Calu3 (cell line): Measurements from ENCODE around the gene CAMK1G. TPM values are rescaled to one million over a fixed set of nuclear protein-coding genes. Genes with fewer than 3 reads are reported as not detected.

ENCODE experiments used
- BruUV-seq: library from RNA; stranded (reverse); fragments of 400-500 nt; replicated peaks from 2 replicates; lab custom pipeline; 2021; lab: Mats Ljungman, UMichigan
- CTCF ChIA-PET: fragments of 300-600 bp; sonication (Branson Sonifier 250); formaldehyde crosslinking; loops from one replicate; lab custom pipeline; 2022; ENCODE audit warnings: antibody characterized with exemption; lab: Charles Lee
- DNase-seq: peaks from one replicate; pipeline ENCODE4 v3.0.0; 2022
- H3K27ac Mint-ChIP-seq: one replicate; pipeline ENCODE4 v1.8.0; 2022; ENCODE audit warnings: mixed read lengths; ENCODE audit not compliant: unreplicated experiment
- H3K27me3 Mint-ChIP-seq: one replicate; pipeline ENCODE4 v1.8.0; 2022; ENCODE audit warnings: mixed read lengths; ENCODE audit not compliant: unreplicated experiment
- H3K36me3 Mint-ChIP-seq: one replicate; pipeline ENCODE4 v1.8.0; 2022; ENCODE audit warnings: mild to moderate bottlenecking, moderate library complexity, mixed read lengths; ENCODE audit not compliant: insufficient read depth, unreplicated experiment
- H3K4me1 Mint-ChIP-seq: one replicate; pipeline ENCODE4 v1.8.0; 2022; ENCODE audit warnings: mild to moderate bottlenecking, low read depth, mixed read lengths; ENCODE audit not compliant: unreplicated experiment
- H3K4me3 Mint-ChIP-seq: one replicate; pipeline ENCODE4 v1.8.0; 2022; ENCODE audit warnings: mild to moderate bottlenecking, low read depth, moderate library complexity, mixed read lengths; ENCODE audit not compliant: unreplicated experiment
- H3K9me3 Mint-ChIP-seq: one replicate; pipeline ENCODE4 v1.8.0; 2022; ENCODE audit warnings: low read depth, mixed read lengths; ENCODE audit not compliant: unreplicated experiment
- CTCF ChIP-seq: fragments of 200-600 bp; IDR thresholded peaks from one replicate; pipeline ENCODE4 v1.8.0; 2022; ENCODE audit warnings: antibody characterized with exemption; ENCODE audit not compliant: unreplicated experiment
- intact Hi-C: fragments of 100-400 bp; cut with micrococcal nuclease; formaldehyde crosslinking; loops from one replicate; pipeline ENCODE4 v1.10.0; 2022; ENCODE audit not compliant: unreplicated experiment
- total RNA-seq: library from RNA; stranded (reverse); gene quantifications from 2 replicates; pipeline ENCODE4 v1.2.3, GENCODE V29; 2022

Gene CAMK1G
- total RNA-seq, 1 experiment from 2014 or later = not detected

- BruUV-seq = no TSS peak
- peaks cover 44% of the 10 kb centered on the region for H3K27me3 Mint-ChIP-seq
- CTCF ChIA-PET = interaction anchor here (0.6 to 1.8 kb wide), 2 partner anchors 9 to 1019 kb away, joined by 4 to 7 read pairs; no protein-coding TSS in a partner anchor
Measured at GRCh38 chr1:209560529-209560928, 23.0 kb upstream of the CAMK1G start.

GRCh38 chr1:209560952-209561351 lies 22.6 kb upstream of the CAMK1G start:
- intact Hi-C loops = no loop called here
- Mint-ChIP-seq H3K4me1 (no peaks in the 10 kb centered on the region), H3K27me3 (peaks cover 48% of the 10 kb centered on the region), H3K27ac (no peak overlapping the region), H3K36me3 (no peaks in the 10 kb centered on the region), H3K4me3 (no peak overlapping the region), H3K9me3 (no peaks in the 10 kb centered on the region)
- no TSS peak for BruUV-seq
- DNase-seq = no peak
- no peak for TF ChIP-seq CTCF
- CTCF ChIA-PET = interaction anchor here (0.6 to 1.8 kb wide), 2 partner anchors 8 to 1019 kb away, joined by 4 to 7 read pairs; no protein-coding TSS in a partner anchor

More at GRCh38 chr1:209560529-209560928, 23.0 kb upstream of the CAMK1G start:
- Mint-ChIP-seq H3K4me1 (no peaks in the 10 kb centered on the region), H3K27ac (no peak overlapping the region), H3K4me3 (no peak overlapping the region), H3K36me3 (no peaks in the 10 kb centered on the region), H3K9me3 (no peaks in the 10 kb centered on the region)
- DNase-seq = no peak
- TF ChIP-seq CTCF = no peak
- intact Hi-C loops = no loop called here

GRCh38 chr1:209561532-209561931 lies 22.0 kb upstream of the CAMK1G start:
- H3K27me3 Mint-ChIP-seq = peaks cover 54% of the 10 kb centered on the region
- no peak for TF ChIP-seq CTCF
- CTCF ChIA-PET = interaction anchor here (0.6 to 1.8 kb wide), 2 partner anchors 8 to 1018 kb away, joined by 4 to 7 read pairs; no protein-coding TSS in a partner anchor
- DNase-seq = no peak
- no peaks in the 10 kb centered on the region for H3K36me3 Mint-ChIP-seq
- intact Hi-C loops = no loop called here
- H3K9me3 Mint-ChIP-seq = no peaks in the 10 kb centered on the region
- no peak overlapping the region for H3K4me3 Mint-ChIP-seq
- H3K27ac Mint-ChIP-seq = no peak overlapping the region
- no TSS peak for BruUV-seq
- no peaks in the 10 kb centered on the region for H3K4me1 Mint-ChIP-seq

GRCh38 chr1:209564849-209565248 lies 18.7 kb upstream of the CAMK1G start:
- no peak for DNase-seq
- intact Hi-C loops = loop anchor here (5.0 kb wide), 2 partner anchors 53 to 213 kb away; no protein-coding TSS in a partner anchor
- Mint-ChIP-seq H3K36me3 (no peaks in the 10 kb centered on the region), H3K27me3 (peaks cover 84% of the 10 kb centered on the region), H3K9me3 (no peaks in the 10 kb centered on the region), H3K4me1 (peaks cover 5% of the 10 kb centered on the region), H3K27ac (no peak overlapping the region), H3K4me3 (no peak overlapping the region)
- BruUV-seq = no TSS peak
- CTCF ChIA-PET = interaction anchor here (1.1 to 1.3 kb wide), 2 partner anchors 12 to 136 kb away, joined by 3 to 4 read pairs; no protein-coding TSS in a partner anchor
- no peak for TF ChIP-seq CTCF
